ENCODE data around the gene USP21. TPM values are rescaled to one million over a fixed set of nuclear protein-coding genes. Genes with fewer than 3 reads are reported as not detected.

The USP21 gene
- total and polyA plus RNA-seq, 2 of the 8 experiments (the other 6 are each of a cell fraction or from before 2014, with no cell fraction given) = 23.9 to 36.3 TPM

DNA sequence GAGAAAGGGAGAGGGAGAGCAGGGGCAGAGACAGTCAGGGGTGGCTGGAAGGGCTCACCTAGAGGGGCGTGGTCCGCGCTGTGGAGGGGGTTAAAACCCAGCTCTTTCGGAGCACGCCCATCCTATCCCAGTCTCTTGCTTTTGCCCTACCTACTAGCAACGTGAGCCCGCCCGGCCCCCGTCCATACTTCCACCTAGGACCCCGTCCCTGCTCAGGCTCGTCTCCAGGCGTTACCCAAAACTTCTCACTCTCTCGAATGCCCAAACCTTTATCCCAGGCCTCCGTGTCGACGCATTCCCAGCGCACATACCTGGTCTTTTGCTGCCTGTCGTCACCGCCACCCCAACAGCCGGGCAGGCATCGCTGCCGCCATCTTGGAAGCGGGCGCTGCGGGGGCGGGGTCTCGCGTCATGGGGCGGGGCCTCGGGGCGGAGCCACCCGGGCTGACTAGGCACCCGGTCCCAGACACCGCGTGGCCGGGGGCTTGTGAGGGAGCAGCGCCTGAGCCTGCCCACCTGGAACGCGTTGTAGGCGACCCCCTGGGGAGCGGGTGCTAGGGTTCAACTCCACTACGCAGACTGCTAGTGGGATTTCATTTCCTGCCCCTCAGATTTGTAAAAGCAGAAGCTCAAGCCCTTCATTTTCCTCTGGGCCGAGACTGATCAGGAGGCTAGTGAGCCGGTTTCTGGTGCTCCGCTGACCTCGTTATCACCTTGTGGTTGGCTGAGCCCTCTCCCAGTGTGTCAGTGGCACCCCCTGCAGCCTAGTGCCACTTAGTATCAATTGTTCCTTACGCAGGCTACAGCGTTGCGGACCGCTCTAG, 18.0 kb downstream of the USP21 start, which contains the start of gene B4GALT3:
Gene B4GALT3, minus strand, starts transcription at position 396 of the 824 bp plus-strand sequence. CDS start 1,447 bp downstream, outside the sequence.
- peak within 1 kb of the TSS; percentile 66 to 96 (median 84) for H3K4me3 ChIP-seq (ENCODE audit: extremely low read depth in 1 of 4, insufficient read depth in 2 of 4, low read depth in 3 of 4, low read length in 4 of 4)
- peak within 1 kb of the TSS; percentile 96 for H2AFZ ChIP-seq (ENCODE audit: low read length)
- peak within 1 kb of the TSS; percentile 100 for H3K18ac ChIP-seq (ENCODE audit: extremely low read depth, low read length)
- peak within 1 kb of the TSS; percentile 99; the same call in 1 of the 2 replicates for H2BK15ac ChIP-seq (ENCODE audit: low read length)
- H2BK120ac ChIP-seq (replicated peaks; ENCODE audit: low read depth, low read length) = no peak within 1 kb of the TSS
- peak within 1 kb of the TSS; percentile 94 for H4K5ac ChIP-seq (ENCODE audit: insufficient read length, low read depth, low read length)
- ChIA-PET CTCF (ENCODE audit: partially characterized antibody) (interaction anchor here (0.6 to 2.8 kb wide), 12 partner anchors 9 to 1308 kb away, joined by 3 to 27 read pairs (median 3); partner anchors contain the start of genes ADAMTS4, NDUFS2, PPOX and TOMM40L), POLR2A (ENCODE audit: partially characterized antibody) (interaction anchor here (0.7 to 4.0 kb wide), 22 partner anchors 11 to 263 kb away, joined by 3 to 51 read pairs (median 4); partner anchors contain the start of genes ADAMTS4, APOA2, DEDD and F11R)
- no peak within 1 kb of the TSS for H3K14ac ChIP-seq (ENCODE audit: insufficient read length)
- no peak within 1 kb of the TSS for H2BK20ac ChIP-seq (ENCODE audit: low read length)
- H3K4me2 ChIP-seq (ENCODE audit: insufficient read depth in 1 of 2, low read depth in 2 of 2, low read length in 2 of 2) = peak within 1 kb of the TSS; percentile 61 to 93
- no peaks in the 10 kb centered on the region for H3K9me3 ChIP-seq (ENCODE audit: insufficient read depth in 2 of 2, low read depth in 1 of 2, low read length in 1 of 2)
- H3K79me2 ChIP-seq (ENCODE audit: control insufficient read depth in 1 of 2, insufficient read depth in 2 of 2, low read length in 2 of 2) = peaks cover 0 to 4% of the 10 kb centered on the region in 2 experiments; a peak in 1 of 4 replicates
- H3K79me1 ChIP-seq (ENCODE audit: low read depth, low read length) = peaks cover 4% of the 10 kb centered on the region
- peak within 1 kb of the TSS; percentile 99 for H2BK5ac ChIP-seq (ENCODE audit: low read depth, low read length)
- peak within 1 kb of the TSS; percentile 91 for H4K8ac ChIP-seq (ENCODE audit: extremely low read depth, insufficient read depth, low read length)
- H3K4me1 ChIP-seq (replicated peaks in 1 of 4; ENCODE audit: control insufficient read depth in 3 of 4, insufficient read depth in 4 of 4, low read length in 3 of 4) = peaks cover 0 to 13% (median under 1%) of the 10 kb centered on the region in 4 experiments; a peak in 3 of 7 replicates
- peak in 1 of 2 experiments; percentile 100 for DNase-seq (ENCODE audit: low read depth in 1 of 2, low spot score in 2 of 2)
- peak within 1 kb of the TSS; percentile 40 for H4K91ac ChIP-seq (replicated peaks; ENCODE audit: insufficient read length, low read length)
- H3K23ac ChIP-seq (ENCODE audit: insufficient read length) = no peak within 1 kb of the TSS
- peak within 1 kb of the TSS; percentile 62 for H3K4ac ChIP-seq (replicated peaks; ENCODE audit: insufficient read length, low read depth, low read length)
- H3K27me3 ChIP-seq (replicated peaks in 1 of 4; ENCODE audit: control insufficient read depth in 3 of 4, extremely low read depth in 1 of 4, insufficient read depth in 3 of 4, low read length in 3 of 4) = no peaks in the 10 kb centered on the region
- peak within 1 kb of the TSS in 3 of 4 experiments; percentile 81 to 83 (median 82); a peak in 6 of 7 replicates for H3K9ac ChIP-seq (replicated peaks in 1 of 4; ENCODE audit: extremely low read depth in 1 of 4, low read depth in 3 of 4, low read length in 3 of 4)
- H3K23me2 ChIP-seq (ENCODE audit: low read depth, low read length) = peaks cover 2% of the 10 kb centered on the region; the same call in 1 of the 2 replicates
- no peak for FAIRE-seq
- peaks cover 5 to 31% (median 14%) of the 10 kb centered on the region in 4 experiments; a peak in 6 of 8 replicates for H3K36me3 ChIP-seq (ENCODE audit: control insufficient read depth in 2 of 4, insufficient read depth in 4 of 4, low read length in 3 of 4)
- WGBS, 2 experiments (ENCODE audit: extremely low coverage in 1 of 2, insufficient coverage in 1 of 2, insufficient read length in 1 of 2, insufficient replicate concordance in 2 of 2, low coverage in 1 of 2, low lambda C conversion rate in 2 of 2, missing lambda C conversion rate in 1 of 2) = 2% methylated on average over 41 of the region's 50 CpGs; no CpG with 5 or more reads in 1 of the 2 experiments
- peak within 1 kb of the TSS; percentile 83 for H2BK12ac ChIP-seq (ENCODE audit: low read depth, low read length)
- H2AK5ac ChIP-seq (ENCODE audit: low read depth, low read length) = no peak within 1 kb of the TSS
- peaks cover 0 to 6% of the 10 kb centered on the region in 2 experiments for H4K20me1 ChIP-seq (replicated peaks in 1 of 2; ENCODE audit: control insufficient read depth in 1 of 2, insufficient read depth in 2 of 2, low read length in 2 of 2)
- peak within 1 kb of the TSS; percentile 88 for H3K27ac ChIP-seq (ENCODE audit: low read depth, low read length)
- H3K56ac ChIP-seq (replicated peaks; ENCODE audit: insufficient read length, low read depth, low read length) = peak within 1 kb of the TSS; percentile 65
- TF ChIP-seq, protein P1, sequence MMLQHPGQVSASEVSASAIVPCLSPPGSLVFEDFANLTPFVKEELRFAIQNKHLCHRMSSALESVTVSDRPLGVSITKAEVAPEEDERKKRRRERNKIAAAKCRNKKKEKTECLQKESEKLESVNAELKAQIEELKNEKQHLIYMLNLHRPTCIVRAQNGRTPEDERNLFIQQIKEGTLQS (IDR thresholded peaks at IDR 0.05; ENCODE audit: insufficient read depth, low read depth, low read length) = no peak
- peak; percentile 72 to 74; a peak in 2 of 4 replicates for TF ChIP-seq SIN3A (conservative IDR thresholded peaks at IDR 0.05 in 1 of 2, IDR thresholded peaks at IDR 0.05 in 1 of 2; ENCODE audit: low read depth in 1 of 2, low read length in 2 of 2)
- TF ChIP-seq TBP (IDR thresholded peaks at IDR 0.05; ENCODE audit: low read depth, low read length) = peak; percentile 73; the same call in 1 of the 2 replicates
- peak; percentile 93 for TF ChIP-seq POLR2AphosphoS5 (IDR thresholded peaks at IDR 0.05; ENCODE audit: low read depth, low read length)
- no peak for TF ChIP-seq HDAC6 (IDR thresholded peaks at IDR 0.05; ENCODE audit: low read depth, low read length)
- TF ChIP-seq SP1 (IDR thresholded peaks at IDR 0.05; ENCODE audit: low read depth, low read length) = peak; percentile 29; the same call in 1 of the 2 replicates
- no peak for TF ChIP-seq NRF1 (IDR thresholded peaks at IDR 0.05; ENCODE audit: low read depth, low read length)
- no peak for TF ChIP-seq BACH1 (IDR thresholded peaks at IDR 0.05; ENCODE audit: low read length)
